Vagina (tissue), 2 donors: ENCODE measurements around the gene CDX2.

ENCODE experiments used
- CTCF ChIP-seq, 3 experiments: fragments of 450-650 bp in 2 of 3; fragments of 200-600 bp in 1 of 3; sonication (generic) in 1 of 3; IDR thresholded peaks; one replicate each; pipeline ENCODE4 v1.5.1; 2017 to 2019; ENCODE audit warnings: antibody characterized with exemption in 3 of 3, mild to moderate bottlenecking in 2 of 3, moderate library complexity in 2 of 3
- POLR2A ChIP-seq, 2 donors: fragments of 450-650 bp; IDR thresholded peaks; one replicate each; pipeline ENCODE4 v1.6.1; 2017; ENCODE audit warnings: antibody characterized with exemption in 2 of 2, mild to moderate bottlenecking in 2 of 2, moderate library complexity in 2 of 2

GRCh38 chr13:27927444-27928352 lies 41.4 kb downstream of the CDX2 start:
- TF ChIP-seq CTCF (IDR thresholded peaks at IDR 0.05): no peak
- no peak for TF ChIP-seq POLR2A (IDR thresholded peaks at IDR 0.05)
